Spinal cord (tissue), 10 donors: ENCODE measurements around the gene MAP4K2. TPM values are rescaled to one million over a fixed set of nuclear protein-coding genes. Genes with fewer than 3 reads are reported as not detected.

Experiments
- DNase-seq, 6 donors: peaks; one replicate each; pipeline versions ENCODE4 v3.0.0 to v3.0.0-alpha.2; 2013 to 2015; ENCODE audit warnings: low spot score in 6 of 6, low read depth in 4 of 6
- H3K27ac ChIP-seq: one replicate; pipeline ENCODE4 v1.5.1; 2013; ENCODE audit warnings: low read depth, low read length, control low read depth
- H3K27me3 ChIP-seq: one replicate; pipeline ENCODE4 v1.6.1; 2013; ENCODE audit warnings: low read length; ENCODE audit not compliant: control insufficient read depth, insufficient read depth
- H3K36me3 ChIP-seq: one replicate; pipeline ENCODE4 v1.6.1; 2013; ENCODE audit warnings: low read length; ENCODE audit not compliant: control insufficient read depth, insufficient read depth
- H3K4me1 ChIP-seq: one replicate; pipeline ENCODE4 v1.6.1; 2013; ENCODE audit warnings: low read length; ENCODE audit not compliant: control insufficient read depth, insufficient read depth
- H3K4me3 ChIP-seq: one replicate; pipeline ENCODE4 v1.5.1; 2013; ENCODE audit warnings: low read depth, low read length, control low read depth
- H3K9me3 ChIP-seq: one replicate; pipeline ENCODE4 v1.6.1; 2013; ENCODE audit warnings: low read length; ENCODE audit not compliant: control insufficient read depth, insufficient read depth
- WGBS: methylation state at CpG from one replicate; pipeline ENCODE4 v1.1.5; 2013; ENCODE audit warnings: missing lambda C conversion rate; ENCODE audit not compliant: insufficient coverage; 5-methylcytosine and 5-hydroxymethylcytosine counted together
- polyA plus RNA-seq, 2 donors: library from polyadenylated mRNA; unstranded; fragments of 120-200 nt; gene quantifications; one replicate each; pipeline ENCODE4 v1.2.1, GENCODE V29; 2013; ENCODE audit not compliant: insufficient read length in 2 of 2
- total RNA-seq, 2 donors: library from RNA; depleted of rRNA in 1 of 2; stranded (reverse); fragments of 120-200 nt in 1 of 2; fragments of >200 nt in 1 of 2; gene quantifications; one replicate each; pipeline versions ENCODE4 v1.2.3 to v1.2.4, GENCODE V29; 2013 to 2014
- donor health status: healthy.

The MAP4K2 gene
- total and polyA plus RNA-seq, 4 donors = 15.3 to 47.7 (median 31.1) TPM

DNA sequence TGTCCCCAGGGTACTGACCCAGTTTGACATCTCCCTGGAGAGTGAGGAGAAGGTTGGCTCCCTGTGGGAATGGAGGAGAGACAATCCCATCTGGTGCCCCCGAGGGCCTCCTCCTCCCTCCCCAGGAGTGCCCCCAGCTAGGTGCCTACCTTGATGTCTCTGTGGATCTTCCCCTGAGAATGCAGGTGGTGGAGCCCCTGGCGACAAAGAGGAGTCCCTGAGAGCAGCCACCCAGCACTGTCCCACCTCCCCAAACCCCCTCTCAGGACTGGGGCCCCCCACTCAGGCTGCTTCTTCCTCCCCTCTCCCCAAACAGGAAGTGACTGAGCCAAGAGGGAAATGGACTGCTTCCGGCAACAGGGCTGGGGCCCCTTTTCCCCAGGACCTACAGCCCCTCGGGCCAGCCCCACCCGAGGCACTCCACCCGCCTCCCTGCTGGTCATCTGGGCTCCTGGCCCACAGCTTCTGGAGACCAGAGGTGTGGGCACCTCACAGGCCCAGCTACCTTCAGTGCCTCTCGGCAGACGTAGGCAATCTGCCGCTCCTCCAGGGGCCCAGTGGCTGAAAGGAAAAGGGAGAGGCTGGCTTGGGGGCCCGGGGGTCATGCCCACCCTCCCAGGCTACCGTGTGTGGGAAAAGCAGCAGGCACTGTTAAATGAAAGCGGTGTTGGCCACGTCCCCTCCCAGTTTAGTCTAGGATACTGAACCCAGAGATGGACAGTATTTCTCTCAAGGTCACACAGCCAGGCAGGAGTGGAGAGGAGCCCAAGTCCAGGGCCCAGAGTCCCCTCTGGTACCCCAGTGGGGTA is 1.2 kb downstream of the MAP4K2 start:
- Histone ChIP-seq H3K36me3 (peaks cover 82% of the 10 kb centered on the region), H3K9me3 (no peaks in the 10 kb centered on the region), H3K27me3 (no peaks in the 10 kb centered on the region), H3K4me3 (peak overlapping the region; percentile 45), H3K4me1 (peaks cover 32% of the 10 kb centered on the region), H3K27ac (peak overlapping the region; percentile 64)
- DNase-seq = no peak
- WGBS = 59% methylated on average over 10 of the region's 13 CpGs

DNA sequence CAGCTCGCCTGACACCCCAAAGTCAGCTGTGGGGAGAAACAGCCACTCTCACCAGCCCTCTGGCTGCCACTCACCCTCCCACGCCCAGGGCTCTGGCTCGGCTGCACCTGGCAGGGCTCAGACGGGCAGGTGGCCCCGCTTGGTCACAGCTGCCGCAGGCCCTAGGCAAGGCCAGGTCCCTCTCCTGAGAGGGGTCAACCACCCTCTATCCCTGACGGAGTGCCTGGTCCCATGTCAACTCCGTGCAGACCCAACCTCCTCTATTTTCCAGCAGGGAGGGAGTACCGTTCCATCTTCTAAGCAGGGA is 1.9 kb downstream of the MAP4K2 start:
- no peak for DNase-seq
- Histone ChIP-seq H3K4me1 (peaks cover 32% of the 10 kb centered on the region), H3K27ac (no peak overlapping the region), H3K9me3 (no peaks in the 10 kb centered on the region), H3K4me3 (no peak overlapping the region), H3K36me3 (peaks cover 82% of the 10 kb centered on the region), H3K27me3 (no peaks in the 10 kb centered on the region)
- 88% methylated on average over 7 of the region's 9 CpGs for WGBS

DNA sequence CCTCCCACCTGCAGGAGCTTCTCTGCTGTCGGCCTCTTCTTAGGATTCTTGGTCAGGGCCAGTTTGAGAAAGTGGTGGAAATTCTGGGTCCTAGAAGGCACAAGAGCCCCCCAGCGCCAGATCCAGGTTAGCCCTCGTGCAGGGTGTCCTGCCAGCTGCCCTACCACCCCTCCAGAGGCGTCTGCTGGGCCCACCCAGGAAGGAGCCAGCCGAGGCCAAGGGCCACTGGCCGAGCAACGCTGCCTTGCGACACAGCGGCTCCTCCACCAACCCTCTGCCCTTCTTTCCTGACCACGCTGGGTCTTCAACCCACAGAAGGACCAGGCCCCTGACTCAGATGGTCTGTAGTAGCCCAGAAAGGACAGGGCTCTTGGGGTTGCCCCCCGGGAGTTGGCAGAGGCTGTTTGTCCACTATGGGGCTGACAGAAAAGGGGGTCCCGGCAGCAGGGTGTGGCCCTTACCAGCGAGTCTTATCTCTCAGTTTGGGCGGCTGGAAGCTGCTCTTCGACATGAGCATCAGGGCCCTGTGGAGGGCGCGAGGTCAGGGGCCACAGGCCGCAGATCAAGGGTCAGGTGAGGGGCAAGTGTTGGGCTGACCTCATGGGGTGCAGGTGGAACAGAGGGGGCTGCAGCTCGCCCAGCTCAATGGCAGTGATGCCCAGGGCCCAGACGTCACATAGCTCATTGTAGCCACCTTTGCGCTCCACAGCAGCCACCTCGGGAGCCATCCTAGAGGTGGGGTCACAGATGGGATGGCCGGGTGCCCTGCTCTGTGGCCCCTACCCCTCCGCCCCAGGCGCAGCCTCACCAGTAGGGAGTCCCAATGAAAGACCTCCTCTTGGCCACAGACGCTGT is 2.5 kb downstream of the MAP4K2 start:
- Histone ChIP-seq H3K27me3 (no peaks in the 10 kb centered on the region), H3K36me3 (peaks cover 81% of the 10 kb centered on the region), H3K4me3 (no peak overlapping the region), H3K4me1 (peaks cover 32% of the 10 kb centered on the region), H3K9me3 (no peaks in the 10 kb centered on the region), H3K27ac (peak overlapping the region; percentile 33)
- 88% methylated on average over 24 of the region's 26 CpGs for WGBS
- DNase-seq = no peak

DNA sequence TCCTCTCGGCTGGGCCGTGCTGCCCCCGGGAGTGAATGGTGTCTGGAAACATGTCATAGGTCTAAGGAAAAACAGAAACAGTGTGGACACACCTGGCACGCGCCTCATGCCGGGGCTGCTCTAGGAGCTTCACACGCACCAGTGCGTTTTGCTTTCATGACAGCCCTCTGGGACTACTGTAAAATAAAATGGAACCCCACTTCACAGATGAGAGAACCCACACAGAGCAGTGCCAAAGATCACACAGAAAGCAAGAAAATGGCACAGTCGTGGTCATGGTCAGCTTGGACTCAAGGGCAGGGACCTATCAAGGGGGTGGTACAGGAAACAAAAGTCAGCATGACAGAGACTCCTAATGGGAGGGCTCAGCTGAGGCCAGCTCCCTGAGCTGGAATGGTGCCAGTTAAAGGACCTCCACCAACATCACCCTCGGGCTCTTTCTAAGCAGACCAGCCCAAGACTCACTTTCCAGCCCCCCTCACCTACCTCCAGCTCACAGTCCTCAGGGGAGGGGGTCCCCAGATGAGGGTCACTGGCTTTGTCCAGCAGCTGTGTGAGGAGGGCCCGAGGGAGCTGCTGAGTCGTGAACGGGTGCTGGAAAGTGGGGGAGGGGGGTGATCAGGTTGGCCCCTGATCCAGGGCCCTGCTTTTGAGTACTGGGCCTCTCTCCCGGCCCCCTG is 3.3 kb downstream of the MAP4K2 start:
- Histone ChIP-seq H3K36me3 (peaks cover 76% of the 10 kb centered on the region), H3K4me3 (no peak overlapping the region), H3K9me3 (no peaks in the 10 kb centered on the region), H3K27me3 (no peaks in the 10 kb centered on the region), H3K27ac (peak overlapping the region; percentile 33), H3K4me1 (peaks cover 32% of the 10 kb centered on the region)
- no peak for DNase-seq
- 54% methylated on average over 13 of the region's 14 CpGs for WGBS

DNA sequence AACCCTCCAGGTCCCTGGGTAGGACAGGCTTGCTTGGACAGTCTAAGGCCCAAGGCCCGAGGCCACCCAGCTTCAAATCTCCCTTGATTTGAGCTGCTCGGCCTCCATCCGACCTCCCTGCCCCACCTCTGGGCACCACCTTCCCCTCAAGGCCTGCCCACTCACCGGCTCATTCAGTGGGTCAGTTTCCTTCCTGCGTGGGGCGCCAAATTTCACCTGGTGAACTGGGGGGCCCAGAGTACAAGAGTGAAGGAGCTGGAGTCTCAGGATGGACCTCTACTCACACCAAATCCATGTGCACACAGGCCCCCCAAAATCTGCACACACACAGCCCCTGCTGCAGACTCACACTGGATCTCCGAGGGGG is 3.8 kb downstream of the MAP4K2 start:
- Histone ChIP-seq H3K27me3 (no peaks in the 10 kb centered on the region), H3K9me3 (no peaks in the 10 kb centered on the region), H3K4me3 (no peak overlapping the region), H3K27ac (no peak overlapping the region), H3K36me3 (peaks cover 71% of the 10 kb centered on the region), H3K4me1 (peaks cover 29% of the 10 kb centered on the region)
- no peak for DNase-seq
- 70% methylated on average over 4 of the region's 7 CpGs for WGBS

DNA sequence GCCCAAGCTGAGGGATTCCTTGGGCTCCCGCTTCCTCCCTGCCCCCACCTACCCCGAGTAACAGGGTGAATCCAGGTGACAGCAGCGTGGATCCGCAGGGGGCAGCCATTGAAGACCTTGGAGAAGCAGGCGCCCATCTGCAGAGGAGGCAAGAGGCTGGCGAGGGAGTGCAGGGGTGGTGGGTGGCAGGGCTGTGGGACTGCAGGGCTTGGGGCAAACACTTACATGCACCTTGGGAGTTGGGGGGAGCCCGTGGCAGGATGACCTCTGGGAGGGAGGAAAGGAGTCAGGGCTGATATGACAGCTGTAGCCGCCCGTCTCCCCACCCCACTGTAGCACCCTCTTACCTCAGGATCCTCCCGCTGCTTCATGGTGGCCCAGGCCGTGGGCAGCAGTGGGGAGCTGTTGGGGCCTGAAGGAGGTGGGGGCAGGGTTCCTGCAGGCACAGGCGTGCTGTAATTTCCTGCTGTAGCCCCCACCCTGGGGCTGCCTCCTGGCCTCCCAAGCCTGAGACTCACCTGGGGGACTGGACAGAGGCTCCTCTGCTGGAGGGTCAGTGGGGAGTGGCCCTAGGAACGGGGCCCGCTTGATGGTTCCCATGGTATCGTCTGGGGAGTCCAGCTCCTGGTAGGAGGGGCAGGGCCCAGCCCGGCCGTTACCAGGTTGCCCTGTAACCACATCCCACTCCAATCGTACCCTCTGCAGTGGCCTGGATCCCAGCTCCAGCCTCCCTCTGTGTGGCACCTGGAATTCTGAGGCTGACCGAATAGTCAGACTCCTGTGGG is 6.1 kb downstream of the MAP4K2 start:
- Histone ChIP-seq H3K27me3 (no peaks in the 10 kb centered on the region), H3K36me3 (peaks cover 80% of the 10 kb centered on the region), H3K27ac (no peak overlapping the region), H3K4me3 (no peak overlapping the region), H3K9me3 (no peaks in the 10 kb centered on the region), H3K4me1 (peaks cover 18% of the 10 kb centered on the region)
- DNase-seq = no peak
- 88% methylated on average over 11 of the region's 19 CpGs for WGBS

DNA sequence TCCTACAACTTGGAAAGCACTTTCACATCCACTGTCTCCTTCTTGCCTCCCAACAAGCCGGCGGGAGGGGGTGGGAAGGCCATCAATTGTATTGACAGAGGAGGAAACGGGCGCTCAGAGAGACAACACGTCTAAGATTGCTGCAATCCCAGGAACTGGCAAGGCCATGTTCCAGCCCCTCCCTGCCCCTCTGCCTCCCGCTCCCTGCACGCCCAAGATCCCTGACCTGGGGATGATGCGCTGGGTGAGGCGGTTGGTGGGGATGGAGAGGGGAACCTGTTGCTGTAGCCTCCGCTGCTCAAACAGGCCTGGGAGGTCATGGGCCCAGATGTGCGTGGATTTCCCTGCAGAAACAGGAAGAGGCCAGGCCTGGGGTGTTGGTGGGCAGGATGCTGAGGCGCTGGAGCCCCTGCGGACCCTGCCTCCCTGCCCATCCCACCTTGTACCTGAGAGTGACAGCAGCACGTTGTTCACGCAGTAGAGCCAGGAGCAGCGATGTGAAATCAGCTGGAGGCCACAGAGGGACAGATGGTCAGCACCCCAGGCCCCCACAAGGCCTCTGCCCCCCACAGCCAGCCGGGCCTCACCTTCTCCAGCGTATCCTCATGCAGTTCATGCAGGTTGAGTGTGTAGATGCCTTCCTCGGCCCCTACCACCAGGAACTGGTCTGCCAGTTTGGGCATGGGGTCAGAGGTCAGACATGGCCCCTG is 6.8 kb downstream of the MAP4K2 start:
- WGBS = 87% methylated on average over 14 of the region's 19 CpGs

DNA sequence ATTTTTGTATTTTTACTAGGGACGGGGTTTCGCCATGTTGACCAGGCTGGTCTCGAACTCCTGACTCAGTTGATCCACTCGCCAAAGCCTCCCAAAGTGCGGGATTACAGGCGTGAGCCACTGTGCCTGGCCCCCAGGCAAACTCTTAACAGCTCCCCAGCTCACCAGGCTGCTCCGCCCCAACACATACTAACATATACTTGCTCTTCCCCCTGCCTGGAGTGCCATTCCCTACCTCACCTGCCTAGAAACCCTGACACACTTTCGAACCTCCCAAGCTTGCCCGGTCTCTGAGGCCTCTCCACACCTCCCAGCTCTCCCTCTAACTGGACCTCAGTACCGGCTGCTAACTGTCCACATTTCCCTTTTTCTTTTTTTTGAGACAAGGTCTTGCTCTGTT is 8.5 kb downstream of the MAP4K2 start:
- Histone ChIP-seq H3K4me1 (peaks cover 7% of the 10 kb centered on the region), H3K27ac (no peak overlapping the region), H3K36me3 (peaks cover 79% of the 10 kb centered on the region), H3K9me3 (no peaks in the 10 kb centered on the region), H3K27me3 (no peaks in the 10 kb centered on the region), H3K4me3 (no peak overlapping the region)
- 94% methylated on average over 10 of the region's 10 CpGs for WGBS
- DNase-seq = no peak

More for the DNA sequence above, 6.8 kb downstream of the MAP4K2 start:
- Histone ChIP-seq H3K27me3 (no peaks in the 10 kb centered on the region), H3K4me1 (peaks cover 11% of the 10 kb centered on the region), H3K36me3 (peaks cover 80% of the 10 kb centered on the region), H3K4me3 (no peak overlapping the region), H3K27ac (no peak overlapping the region), H3K9me3 (no peaks in the 10 kb centered on the region)
- no peak for DNase-seq
